Kasumi-1 (cell line): ENCODE results near the gene LMBR1L.
"Not testable (repeated sequence)": the region's sequence is repeated elsewhere in the genome, so short reads cannot be mapped to it uniquely, and the experiment has no call there.

Experiments
- DNase-seq, 2 experiments: peaks; one replicate each; lab custom pipeline; 2025; lab: John Stamatoyannopoulos, UW

LMBR1L gene

GRCh38 chr12:49110464-49111155 is at the start of gene LMBR1L:
LMBR1L (minus strand) TSS chr12:49110847; CDS start chr12:49110555, 292 bp downstream.
- peak; percentile 99 for DNase-seq

- no peak for DNase-seq
These were observed 49.8 kb upstream of the LMBR1L start for GRCh38 chr12:49160399-49160798.

- DNase-seq, result no peak
These were observed 43.6 kb upstream of the LMBR1L start for GRCh38 chr12:49154221-49154620.

GRCh38 chr12:49147384-49147783 is 36.7 kb upstream of the LMBR1L start:
- no peak for DNase-seq

- DNase-seq, result no peak
These were observed 35.8 kb upstream of the LMBR1L start for GRCh38 chr12:49146406-49146805.

GRCh38 chr12:49144384-49144783 is 33.7 kb upstream of the LMBR1L start:
- DNase-seq, result no peak

GRCh38 chr12:49138999-49139398 is 28.4 kb upstream of the LMBR1L start:
- no peak for DNase-seq

- no peak for DNase-seq
These were observed 27.9 kb upstream of the LMBR1L start for GRCh38 chr12:49138587-49138986.

GRCh38 chr12:49137476-49137875 is 26.8 kb upstream of the LMBR1L start:
- no peak for DNase-seq

GRCh38 chr12:49136997-49137396 is 26.4 kb upstream of the LMBR1L start:
- DNase-seq, result not testable (repeated sequence)

- no peak for DNase-seq
These were observed 22.9 kb upstream of the LMBR1L start for GRCh38 chr12:49133590-49133989.

GRCh38 chr12:49133014-49133413 is 22.4 kb upstream of the LMBR1L start:
- DNase-seq, result no peak

GRCh38 chr12:49131894-49132461 is 21.3 kb upstream of the LMBR1L start:
- peak; percentile 48 to 60 for DNase-seq

- DNase-seq, result peak; percentile 81 to 93
These were observed 20.6 kb upstream of the LMBR1L start, which contains the start of gene TUBA1B for GRCh38 chr12:49131051-49131893. TUBA1B (minus strand) TSS chr12:49131395; CDS start chr12:49131300, 95 bp downstream.

- DNase-seq, result peak; percentile 83
These were observed 19.8 kb upstream of the LMBR1L start for GRCh38 chr12:49130151-49131050.

GRCh38 chr12:49129332-49130150 is 18.9 kb upstream of the LMBR1L start:
- no peak for DNase-seq

- not testable (repeated sequence) for DNase-seq
These were observed 17.3 kb upstream of the LMBR1L start for GRCh38 chr12:49127971-49128370.

GRCh38 chr12:49126852-49127763 is 16.5 kb upstream of the LMBR1L start:
- DNase-seq, result no peak

GRCh38 chr12:49121047-49121696 is 10.5 kb upstream of the LMBR1L start:
- peak; percentile 14 to 52 for DNase-seq
